ENCODE data around the gene C5orf15.
"Not testable (repeated sequence)": the region's sequence is repeated elsewhere in the genome, so short reads cannot be mapped to it uniquely, and the experiment has no call there.

C5orf15 gene

DNA sequence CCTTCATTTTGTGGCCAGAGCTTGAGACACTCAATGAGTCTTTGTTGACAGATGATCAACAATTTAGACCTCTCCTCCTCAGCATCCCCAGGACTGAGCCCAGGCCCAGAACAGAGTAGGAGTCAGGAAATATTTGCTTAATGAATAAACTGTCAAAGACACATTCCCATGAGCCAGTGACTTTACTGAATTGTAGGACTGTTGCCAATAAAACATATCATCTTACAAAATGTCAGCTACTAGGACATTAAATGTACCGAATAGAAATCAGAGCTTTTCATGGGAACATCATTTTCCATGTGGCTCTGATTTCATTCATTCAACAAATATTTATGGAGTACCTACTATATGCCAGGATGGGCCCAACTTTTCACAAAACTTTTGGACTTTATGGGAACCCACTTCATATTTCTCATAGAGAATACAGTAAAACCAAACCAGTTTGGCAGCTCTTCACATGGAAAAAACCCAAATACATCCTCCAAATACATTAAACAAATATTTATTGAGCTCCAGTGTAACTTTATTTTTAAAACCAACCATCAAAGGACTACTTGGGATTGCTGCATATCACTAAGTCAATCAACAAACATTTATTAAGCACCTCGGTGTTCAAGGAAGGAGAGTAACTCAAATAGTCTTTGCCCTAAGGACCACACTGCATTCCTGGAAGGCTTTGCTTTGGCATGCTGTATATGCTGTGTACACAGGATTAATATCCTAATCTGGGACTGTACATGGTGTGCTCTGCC lies 24.9 kb upstream of the C5orf15 start:
- DNase-seq = no peak

DNA sequence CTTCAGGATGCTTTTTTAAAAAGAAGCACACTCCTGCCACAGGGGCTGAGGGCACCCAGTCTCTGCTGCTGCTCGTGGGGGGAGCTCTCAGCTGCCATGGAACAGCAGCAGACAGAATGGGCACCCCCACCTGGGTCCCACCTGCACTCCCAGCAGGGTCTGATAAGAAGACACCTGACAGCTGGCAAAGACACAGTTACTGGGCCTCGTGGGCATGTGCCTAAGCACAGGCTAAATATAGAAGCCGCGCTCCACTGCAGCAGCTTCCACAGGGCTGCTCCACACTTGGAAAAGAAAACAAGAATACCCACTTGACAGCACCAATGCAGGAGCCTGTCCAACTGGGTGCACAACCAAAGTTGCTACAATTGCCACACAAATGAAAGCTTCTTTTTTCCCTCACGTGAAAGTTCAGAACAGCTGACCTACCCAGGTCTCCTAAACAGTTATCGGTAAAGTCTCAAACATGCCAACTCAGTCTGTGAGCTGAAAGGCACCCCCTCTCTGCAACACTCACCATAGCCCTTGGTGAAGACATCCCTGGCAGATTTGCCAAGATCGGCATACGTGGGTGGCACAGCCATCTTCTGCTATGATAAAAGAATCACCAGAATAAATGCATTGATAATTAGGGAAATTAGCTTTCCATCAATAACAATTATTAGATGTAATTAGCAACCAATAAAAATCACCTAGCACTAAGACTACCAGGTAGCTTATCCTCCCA lies 24.2 kb upstream of the C5orf15 start:
- no peak for DNase-seq

DNA sequence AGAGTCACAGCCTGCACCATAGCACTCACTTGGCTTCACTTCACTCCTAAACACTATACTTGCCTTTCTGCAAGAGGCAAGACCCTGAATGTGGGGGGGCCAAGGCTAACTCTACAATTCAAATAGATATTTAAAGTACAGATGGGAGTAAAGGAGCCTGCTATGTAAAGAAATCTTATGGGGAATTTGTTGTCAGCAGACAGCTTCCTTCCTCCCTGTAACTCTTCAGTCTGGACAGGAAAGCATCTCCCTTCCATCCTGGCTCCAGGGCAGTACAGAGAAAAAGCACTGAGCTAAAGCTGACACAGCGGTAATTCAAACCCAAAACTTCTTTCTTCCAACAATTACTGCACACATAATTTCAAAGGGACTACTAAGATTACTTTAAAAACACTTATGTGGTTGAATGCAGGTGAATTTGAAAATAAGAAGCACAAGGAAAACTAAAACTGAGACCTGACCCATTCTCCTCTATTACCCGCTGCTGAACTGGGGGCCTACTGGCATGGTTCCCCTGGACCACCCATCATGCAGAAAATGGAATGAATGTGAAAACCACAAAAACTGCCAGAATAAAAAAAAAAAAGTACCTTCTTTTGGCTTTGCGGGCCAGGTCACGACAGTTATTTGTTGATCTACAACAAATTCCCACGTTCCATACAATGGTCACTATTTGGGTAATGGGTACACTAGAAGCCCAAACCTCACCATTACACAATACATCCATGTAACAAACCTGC lies 22.9 kb upstream of the C5orf15 start:
- DNase-seq = no peak

DNA sequence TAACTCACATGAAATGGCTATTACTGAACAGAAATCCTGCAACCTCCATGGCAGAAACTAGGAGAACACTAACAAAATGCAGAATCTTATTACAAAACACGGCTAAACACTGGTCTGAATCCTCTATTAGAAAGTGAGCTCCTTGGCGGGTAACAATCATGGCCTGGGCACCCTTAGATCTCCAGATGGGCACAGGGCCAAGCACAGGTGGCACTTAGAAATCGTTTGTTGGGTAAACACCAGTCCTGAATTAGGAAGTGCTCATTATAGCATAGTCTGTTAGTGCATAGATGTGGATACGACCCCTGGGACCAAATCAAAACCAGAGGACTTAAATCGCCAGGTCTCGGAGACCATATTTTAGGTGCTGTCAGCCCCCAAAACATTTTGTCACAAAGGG lies 22.0 kb upstream of the C5orf15 start:
- DNase-seq = no peak

DNA sequence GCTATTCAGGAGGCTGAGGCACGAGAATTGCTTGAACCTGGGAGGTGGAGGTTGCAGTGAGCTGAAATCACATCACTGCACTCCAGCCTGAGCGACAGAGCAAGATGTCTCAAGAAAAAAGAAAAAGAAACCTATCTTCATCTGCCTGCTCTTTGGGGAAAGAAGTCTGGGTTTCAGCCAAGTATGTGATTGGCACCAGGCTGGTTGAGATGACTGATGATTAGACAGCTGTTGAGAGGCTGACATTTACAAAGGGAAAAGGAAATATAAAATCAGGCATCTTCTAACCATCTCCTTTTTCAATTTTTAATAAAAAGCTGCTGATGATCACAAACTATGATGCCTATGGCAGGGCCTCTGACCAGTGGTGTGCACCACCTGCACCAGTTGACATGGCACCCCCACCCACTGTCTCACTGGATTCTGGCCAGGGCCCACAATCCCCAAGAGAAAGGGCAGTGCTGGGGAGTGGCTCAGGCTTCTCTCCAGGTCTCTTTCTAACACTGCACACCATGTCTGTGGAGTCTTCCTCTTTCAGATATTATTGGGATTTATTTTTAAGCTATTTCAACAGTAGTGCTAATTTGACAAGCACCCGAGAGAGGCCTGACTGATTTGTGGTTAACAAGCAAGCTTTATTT lies 17.2 kb upstream of the C5orf15 start:
- no peak for DNase-seq

DNA sequence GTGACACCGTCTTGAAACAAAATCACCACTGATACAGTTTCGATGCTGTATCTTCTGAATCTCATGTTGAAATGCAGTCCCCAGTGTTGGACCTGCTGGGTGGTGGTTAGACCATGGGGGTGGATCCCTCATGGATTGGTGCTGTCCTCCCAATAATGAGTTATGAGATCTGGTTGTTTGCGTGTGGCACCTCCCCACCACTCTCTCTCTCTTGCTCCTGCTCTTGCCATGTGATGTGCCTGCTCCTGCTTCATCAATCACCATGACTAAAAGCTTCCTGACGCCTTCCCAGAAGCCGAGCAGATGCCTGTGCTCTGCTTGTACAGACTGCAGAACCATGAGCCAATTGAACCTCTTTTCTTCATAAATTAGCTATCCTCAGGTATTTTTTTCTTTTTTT lies 15.2 kb upstream of the C5orf15 start:
- DNase-seq = no peak

DNA sequence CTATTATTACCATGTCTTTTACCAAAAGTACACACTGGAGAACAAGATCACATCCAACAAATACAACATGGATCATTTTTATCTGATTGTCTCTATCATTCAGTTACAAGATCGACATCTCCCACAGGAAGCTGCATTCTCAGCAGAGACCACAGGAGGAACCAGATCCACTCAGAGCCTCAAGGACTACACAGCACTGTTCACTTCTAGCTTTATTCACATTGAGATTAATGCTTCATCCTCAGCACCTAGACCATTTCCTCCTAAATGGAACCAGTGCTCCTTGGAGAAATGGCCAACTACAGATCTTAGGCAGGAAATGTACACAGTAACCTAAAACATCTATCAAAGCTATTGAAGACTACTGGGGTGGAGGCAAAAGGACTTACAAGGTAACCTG lies 13.3 kb upstream of the C5orf15 start:
- no peak for DNase-seq

DNA sequence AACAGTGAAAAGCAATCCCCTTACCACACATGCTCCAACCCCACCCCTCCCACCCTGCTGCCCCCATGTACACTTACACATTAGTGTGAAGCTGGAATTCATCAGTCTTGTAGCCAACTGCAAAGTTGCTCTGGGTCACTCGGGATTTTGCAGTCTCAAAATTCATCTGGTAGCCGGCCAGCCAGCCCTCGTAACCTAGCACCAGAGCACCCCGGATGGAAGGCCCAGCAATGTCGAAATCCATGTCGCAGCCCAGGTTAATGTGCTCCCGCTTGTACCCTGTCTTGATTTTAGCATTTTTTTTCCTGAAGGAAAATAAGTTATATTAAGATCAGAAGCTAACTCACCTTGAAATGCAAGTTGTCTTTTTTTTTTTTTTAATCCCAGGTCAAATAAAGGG lies 12.2 kb upstream of the C5orf15 start:
- DNase-seq = no peak

DNA sequence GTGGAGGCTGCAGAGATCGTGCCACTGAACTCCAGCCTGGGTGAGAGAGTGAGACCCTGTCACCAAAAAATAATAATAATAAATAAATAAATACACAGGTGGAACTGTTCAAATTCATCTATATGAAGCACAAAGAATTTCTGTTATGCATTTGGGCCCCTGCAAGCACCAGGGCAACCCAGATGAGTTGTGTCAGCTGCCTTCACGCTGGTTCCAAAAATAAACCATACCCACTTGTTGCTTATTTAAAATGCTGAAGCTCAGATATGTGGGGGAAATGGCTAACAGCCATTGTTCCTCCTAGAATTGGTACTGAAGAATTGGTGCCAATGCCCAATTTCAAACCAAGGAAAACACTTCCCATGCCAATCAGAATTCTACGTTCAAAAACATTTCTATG lies 10.5 kb upstream of the C5orf15 start:
- no peak for DNase-seq

DNA sequence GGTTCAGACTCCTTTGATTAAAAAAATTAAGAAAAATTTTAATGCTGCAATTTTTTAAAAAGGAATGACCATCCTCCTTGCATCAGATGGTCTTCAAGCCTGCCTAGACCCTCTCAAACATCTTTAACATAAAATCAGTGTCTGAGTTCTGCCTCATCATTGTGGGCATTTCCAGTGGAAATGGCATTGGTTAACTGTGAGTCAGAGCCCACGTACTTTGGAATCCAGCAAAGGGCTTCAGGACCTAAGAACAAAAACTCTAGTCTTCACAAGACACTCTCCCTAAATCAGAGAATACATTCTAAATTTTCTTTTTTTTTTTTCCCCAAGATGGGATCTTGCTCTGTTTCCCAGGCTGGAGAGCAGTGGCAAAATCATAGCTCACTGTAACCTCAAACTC lies 9.4 kb upstream of the C5orf15 start:
- DNase-seq = no peak

DNA sequence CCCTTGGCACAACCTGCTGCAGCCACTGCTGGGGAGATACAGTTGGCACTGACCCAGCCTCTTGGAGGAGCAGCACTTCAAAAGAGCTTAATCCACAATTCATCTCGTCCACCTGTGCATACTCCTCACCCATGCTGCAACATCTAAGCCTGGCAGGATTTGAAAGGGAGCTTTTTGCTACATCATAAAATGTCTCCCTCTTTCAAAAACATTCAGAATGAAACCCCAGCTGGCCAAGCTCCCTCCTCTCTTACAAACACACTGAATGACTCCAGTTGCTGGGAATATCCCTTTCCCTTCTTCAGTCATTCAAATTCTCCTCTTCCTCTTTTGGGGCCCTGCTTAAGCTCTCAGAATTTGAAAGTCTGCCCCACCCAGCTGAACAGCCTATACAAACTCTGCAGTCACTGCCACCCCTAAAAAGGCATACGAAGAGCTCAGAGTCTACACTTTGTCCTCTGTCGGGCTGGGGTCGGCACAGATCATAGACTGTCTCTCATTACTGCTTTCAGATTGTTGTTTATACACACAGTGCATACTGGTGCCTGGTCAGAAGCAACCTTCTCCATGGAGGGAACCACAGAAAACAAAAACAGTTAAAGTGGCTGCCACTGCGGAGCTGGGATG lies 8.8 kb upstream of the C5orf15 start:
- no peak for DNase-seq

DNA sequence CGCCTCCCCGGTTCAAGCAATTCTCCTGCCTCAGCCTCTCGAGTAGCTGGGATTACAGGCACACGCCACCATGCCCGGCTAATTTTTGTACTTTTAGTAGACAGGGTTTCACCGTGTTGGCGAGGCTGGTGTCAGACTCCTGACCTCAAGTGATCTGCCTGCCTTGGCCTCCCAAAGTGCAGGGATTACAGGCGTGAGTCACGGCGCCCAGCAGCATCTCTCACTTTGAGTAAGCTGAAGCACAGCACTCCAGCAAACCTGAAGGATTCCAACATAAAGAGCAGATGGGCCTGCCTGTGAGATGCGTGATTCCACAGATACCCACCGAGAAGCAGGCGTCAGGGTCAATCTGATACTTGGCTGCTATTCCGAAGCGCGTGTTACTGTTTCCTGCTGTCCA lies 7.1 kb upstream of the C5orf15 start:
- DNase-seq = not testable (repeated sequence)

DNA sequence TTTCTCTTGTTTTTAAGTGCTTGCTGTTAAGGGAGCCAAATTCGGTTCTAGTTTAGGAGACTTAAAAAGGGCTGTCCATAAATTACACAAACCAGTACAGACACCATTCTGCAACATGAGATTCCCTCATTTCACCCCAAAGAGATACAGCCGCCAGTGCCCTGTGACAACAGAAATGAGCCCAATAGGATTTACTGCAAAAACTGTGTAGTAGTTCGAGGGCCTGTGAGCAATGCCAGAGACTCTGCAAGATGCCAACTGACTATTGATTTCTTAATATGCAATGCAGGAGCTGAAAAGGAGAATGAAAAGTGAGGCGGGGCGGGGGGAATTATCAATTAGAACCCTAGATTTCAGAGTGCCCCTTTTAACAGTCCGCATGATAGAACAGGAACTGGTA lies 5.7 kb upstream of the C5orf15 start:
- DNase-seq = no peak

DNA sequence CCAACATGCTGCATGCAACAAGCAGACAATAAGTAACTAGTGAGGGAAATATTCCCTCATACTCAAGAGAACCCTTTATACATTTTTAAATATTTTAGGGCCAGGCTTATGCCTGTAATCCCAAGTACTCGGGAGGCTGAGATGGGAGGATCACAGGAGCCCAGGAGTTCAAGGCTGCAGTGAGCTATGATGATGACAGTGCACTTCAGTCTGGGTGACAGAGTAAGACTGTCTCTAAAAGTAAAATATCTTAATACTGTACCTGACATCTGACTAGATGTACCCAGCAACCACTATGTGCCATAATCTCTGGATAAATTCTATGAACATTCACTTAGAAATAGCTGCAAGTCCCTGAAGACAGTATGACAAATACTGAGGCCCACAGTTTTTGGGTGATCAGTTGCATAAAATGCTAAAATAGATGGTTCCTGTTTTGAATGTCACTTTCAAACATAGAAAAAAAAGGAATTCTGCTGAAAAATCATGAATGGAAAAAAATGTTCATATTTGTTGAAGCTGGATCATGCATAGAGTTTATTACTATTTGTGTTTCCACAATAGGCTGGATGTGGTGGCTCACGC lies 2.0 kb upstream of the C5orf15 start:
- no peak for DNase-seq

DNA sequence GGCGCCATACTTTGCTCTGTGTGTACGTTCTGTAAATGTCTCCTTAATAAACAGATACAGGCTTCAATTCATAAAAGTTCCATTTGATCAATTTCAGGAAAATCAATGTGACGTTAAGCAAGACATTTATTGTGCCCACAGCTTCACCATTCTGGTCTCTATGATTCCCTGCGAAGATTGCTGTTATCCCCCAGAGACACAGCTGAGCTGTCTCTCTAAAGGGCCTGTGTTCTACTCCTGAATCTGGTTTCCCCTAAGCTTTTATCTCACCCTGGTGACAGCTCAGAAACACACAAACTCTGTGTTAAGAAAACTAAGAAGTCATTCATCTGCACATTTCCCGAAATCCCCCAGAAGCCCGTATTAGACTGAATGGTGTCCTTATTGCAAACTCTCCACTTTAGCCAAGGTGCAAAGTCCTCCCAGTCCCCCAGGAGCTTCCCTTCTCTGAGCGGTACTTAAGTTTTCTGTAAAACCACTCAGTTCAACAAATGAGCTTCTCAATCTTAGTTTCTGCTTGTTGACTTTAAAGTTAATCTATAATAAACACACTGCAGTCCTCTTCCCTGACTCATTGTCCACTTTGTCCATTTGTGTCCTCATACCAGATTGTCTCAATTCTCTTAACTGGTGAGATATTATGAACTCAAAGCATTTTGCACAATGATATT lies 1.4 kb upstream of the C5orf15 start:
- DNase-seq = no peak

DNA sequence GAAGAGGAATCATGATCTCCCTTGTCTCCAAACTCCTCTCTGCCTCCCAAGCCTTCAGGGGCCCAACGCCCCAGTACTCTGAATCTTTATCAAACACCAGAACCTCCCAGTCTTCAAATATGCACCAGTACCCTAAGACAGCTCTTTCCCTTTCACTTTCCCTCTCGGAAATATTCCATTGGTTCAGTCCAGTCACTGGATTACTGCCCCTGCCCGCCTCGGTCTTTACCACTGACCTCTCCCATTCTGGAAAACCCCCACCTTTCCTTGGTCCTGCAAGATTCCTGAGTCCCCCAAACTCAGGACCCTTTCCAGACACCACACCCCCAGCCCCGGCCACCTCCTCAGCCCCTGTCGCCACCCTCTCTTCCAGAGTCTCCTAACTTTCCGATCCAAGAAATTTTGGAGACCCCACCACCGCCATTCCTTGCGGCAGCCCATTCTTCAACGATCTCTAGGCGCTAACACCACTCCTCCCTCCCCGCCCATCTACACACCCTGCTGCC lies 674 bp downstream of the C5orf15 start:
- no peak for DNase-seq

DNA sequence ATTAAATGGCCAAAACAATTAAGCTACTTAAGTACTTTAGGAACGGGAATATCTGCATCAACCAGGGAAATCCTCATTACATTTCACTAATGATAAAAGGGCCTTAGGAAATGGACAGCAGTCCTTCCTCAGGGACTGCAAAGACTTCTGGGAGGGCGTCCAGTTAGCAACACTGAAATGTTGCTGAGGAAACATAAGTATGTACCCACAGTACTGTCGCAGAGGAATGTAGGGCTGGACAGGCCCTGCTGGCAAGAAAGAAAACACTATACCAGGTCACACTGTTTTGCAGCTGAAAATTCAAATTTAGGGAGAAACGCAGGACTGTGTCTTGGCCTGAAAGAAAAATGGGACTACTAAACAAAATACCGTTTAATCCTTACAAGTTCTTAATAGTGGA lies 1.3 kb downstream of the C5orf15 start:
- no peak for DNase-seq

DNA sequence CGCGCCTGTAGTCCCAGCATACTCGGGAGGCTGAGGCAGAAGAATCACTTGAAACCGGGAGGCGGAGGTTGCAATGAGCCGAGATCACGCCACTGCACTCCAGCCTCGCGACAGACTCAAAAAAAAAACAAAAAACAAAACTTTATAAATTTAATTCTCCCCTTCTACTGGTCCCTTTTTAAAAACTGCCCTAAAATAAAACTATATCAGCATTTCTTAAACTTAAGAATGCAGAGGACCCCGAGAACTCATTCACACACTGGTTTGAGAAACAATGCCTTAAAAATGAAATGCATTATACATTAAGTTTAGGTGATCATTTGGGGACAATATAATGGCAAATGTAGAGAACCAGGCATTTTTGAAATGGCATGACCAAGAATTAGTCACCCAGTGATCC lies 2.3 kb downstream of the C5orf15 start:
- DNase-seq = no peak

DNA sequence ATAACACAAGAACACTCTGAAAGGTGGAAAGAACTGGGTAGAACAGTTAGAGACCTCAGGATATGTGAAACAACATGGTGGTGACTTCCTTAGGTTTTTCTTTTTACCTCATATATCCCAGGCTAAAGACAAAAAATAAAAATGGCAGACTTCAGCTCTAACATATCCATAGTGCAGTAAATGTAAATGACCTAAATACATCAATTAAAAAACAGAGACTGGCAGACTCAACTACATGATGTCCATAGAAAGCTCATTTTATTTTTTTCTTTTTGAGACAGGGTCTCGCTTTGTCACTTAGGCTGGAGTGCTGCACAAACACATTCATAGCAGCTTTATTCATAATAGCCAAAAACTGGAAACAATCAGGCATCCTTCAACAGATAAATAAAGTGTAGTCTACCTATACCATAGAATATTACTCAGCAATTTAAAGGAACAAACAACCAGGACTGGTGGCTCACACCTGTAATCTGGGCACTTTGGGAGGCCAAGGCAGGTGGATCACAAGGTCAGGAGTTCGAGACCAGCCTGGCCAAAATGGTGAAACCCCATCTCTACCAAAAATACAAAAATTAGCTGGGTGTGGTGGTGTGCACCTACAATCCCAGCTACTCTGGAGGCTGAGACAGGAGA lies 4.8 kb downstream of the C5orf15 start:
- DNase-seq = no peak

DNA sequence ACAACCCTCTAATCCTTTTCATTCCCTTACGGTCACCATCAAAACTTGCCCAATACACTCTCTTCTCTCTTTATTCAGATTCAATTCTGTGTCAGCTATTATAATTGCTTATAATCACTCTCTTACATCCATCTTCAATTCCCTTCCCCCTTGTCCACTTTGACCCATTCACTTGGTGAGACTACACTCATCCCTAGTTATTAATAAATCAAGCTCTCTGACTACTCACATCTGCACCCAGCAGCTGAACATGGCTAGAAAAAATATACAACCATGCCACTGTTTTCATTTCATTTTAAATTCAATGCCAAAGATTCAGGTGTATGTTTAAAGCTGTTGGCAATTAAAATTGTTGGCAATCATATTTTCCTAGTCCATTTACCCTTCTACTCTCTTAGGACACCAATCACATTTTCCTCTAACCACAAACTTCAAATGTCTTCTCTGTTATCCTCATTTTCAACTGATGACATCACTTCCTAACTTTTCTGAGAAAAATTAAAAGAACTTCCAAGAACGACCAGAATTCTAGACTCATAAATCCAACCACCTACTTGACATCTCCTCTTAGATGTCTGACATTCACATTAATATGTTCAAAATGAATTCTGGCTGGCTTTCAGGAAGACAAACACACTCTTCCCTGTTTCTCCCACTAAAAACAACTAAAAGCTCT lies 5.5 kb downstream of the C5orf15 start:
- no peak for DNase-seq

DNA sequence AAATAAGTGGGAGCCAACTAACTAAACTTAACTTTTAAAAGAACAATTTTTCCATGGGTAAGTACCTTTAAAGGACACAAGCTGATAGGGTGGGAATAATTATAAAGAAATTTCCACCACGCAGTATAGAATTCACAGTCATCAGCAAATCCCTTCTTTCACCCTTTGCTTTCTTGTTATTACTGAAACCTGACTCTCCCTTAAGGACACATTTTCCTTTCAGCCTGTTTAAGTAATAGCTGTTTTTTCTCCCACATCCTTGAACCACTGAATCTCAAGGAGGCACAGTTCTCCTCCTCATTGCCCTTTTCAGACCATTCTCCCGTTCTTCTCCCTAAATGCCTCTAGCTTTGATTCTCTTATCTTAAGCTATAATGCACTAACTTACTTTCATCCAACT lies 6.3 kb downstream of the C5orf15 start:
- DNase-seq = no peak

All from GF-D8 (cell line).